ENCODE measurements around the gene EHMT1.
"Not testable (repeated sequence)": the region's sequence is repeated elsewhere in the genome, so short reads cannot be mapped to it uniquely, and the experiment has no call there.

EHMT1 gene

GRCh38 chr9:137721899-137722298 lies 103.1 kb downstream of the EHMT1 start:
- peak in 1 of 2 donors; percentile 46 for DNase-seq

- peak in 1 of 2 donors; percentile 33 for DNase-seq
These were observed 103.7 kb downstream of the EHMT1 start for GRCh38 chr9:137722481-137722880.

- DNase-seq, result peak; percentile 56
These were observed 104.6 kb downstream of the EHMT1 start for GRCh38 chr9:137723356-137723755.

- DNase-seq, result no peak
These were observed 105.1 kb downstream of the EHMT1 start for GRCh38 chr9:137723783-137724445.

GRCh38 chr9:137724818-137725240 lies 106.0 kb downstream of the EHMT1 start:
- DNase-seq, result no peak

- no peak for DNase-seq
These were observed 106.8 kb downstream of the EHMT1 start for GRCh38 chr9:137725598-137725997.

- not testable (repeated sequence) for DNase-seq
These were observed 107.5 kb downstream of the EHMT1 start for GRCh38 chr9:137726336-137726735.

- no peak for DNase-seq
These were observed 108.0 kb downstream of the EHMT1 start for GRCh38 chr9:137726764-137727163.

- DNase-seq, result no peak
These were observed 108.9 kb downstream of the EHMT1 start for GRCh38 chr9:137727716-137728115.

GRCh38 chr9:137728444-137729311 lies 109.9 kb downstream of the EHMT1 start:
- DNase-seq, result no peak

- no peak for DNase-seq
These were observed 112.6 kb downstream of the EHMT1 start for GRCh38 chr9:137731216-137731946.

- DNase-seq, result no peak
These were observed 113.4 kb downstream of the EHMT1 start for GRCh38 chr9:137731947-137732813.

GRCh38 chr9:137733429-137733828 lies 114.6 kb downstream of the EHMT1 start:
- DNase-seq, result no peak

- no peak for DNase-seq
These were observed 115.4 kb downstream of the EHMT1 start for GRCh38 chr9:137734181-137734580.

GRCh38 chr9:137738182-137738696 lies 119.4 kb downstream of the EHMT1 start:
- DNase-seq, result peak in 1 of 2 donors; percentile 56

- DNase-seq, result no peak
These were observed 119.9 kb downstream of the EHMT1 start for GRCh38 chr9:137738703-137739102.

- no peak for DNase-seq
These were observed 120.8 kb downstream of the EHMT1 start for GRCh38 chr9:137739371-137740309.

- no peak for DNase-seq
These were observed 121.5 kb downstream of the EHMT1 start for GRCh38 chr9:137740312-137740711.

GRCh38 chr9:137741330-137741729 lies 122.5 kb downstream of the EHMT1 start:
- DNase-seq, result no peak

- DNase-seq, result no peak
These were observed 123.9 kb downstream of the EHMT1 start for GRCh38 chr9:137742698-137743097.

GRCh38 chr9:137743695-137744094 lies 124.9 kb downstream of the EHMT1 start:
- no peak for DNase-seq
